HG03060 (cell line): Measurements from ENCODE around the gene PTPRG.
A peak's percentile ranks its signal among the peaks of the same experiment; 100 is the strongest.

Source experiments
- ATAC-seq: cut with Tn5 transposase; IDR thresholded peaks from one replicate; pipeline ENCODE4 v1.9.1; 2021; ENCODE audit warnings: low read depth, moderate number of reproducible peaks; ENCODE audit not compliant: unreplicated experiment

Gene PTPRG

DNA sequence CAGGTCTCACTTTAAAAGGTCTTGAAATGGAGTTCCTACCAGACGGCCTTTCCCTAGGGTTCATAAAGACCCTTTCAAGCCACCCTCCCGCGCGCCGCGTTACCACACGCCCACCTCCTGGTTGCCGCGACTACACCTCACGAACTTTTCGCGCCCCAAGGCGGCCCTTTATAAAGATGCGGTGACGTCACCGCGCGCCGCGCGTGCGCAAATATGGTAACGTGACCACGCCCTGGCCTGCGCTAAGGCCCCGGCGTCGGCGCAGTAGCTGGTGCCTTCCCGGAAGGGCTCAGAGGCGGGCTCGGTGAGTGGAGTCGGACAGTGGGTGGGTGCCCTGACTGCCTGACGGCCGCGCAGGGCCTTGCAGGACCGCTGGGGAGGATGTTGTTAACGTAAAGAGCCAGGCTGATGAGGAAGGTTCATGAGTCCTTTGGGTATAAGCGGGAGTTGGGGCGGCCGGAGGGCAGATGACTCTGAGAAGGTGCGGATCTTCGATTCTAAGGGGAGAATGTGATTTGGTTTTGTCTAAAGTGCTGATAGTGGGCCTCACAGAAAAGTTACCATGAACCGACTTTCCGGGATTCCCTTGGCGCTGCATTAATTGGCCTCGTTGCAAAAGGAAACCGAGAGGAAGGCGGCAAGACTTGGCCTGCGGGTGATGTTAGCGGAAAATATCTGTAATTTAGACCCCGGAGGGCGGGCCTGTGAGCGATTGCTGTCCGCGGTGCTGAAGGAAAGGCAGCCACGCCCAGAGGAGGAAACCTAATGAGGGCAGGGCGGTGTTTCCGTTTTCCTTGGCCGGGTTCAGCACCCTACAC, 757.6 kb downstream of the PTPRG start:
- peak; percentile 98 for ATAC-seq

DNA sequence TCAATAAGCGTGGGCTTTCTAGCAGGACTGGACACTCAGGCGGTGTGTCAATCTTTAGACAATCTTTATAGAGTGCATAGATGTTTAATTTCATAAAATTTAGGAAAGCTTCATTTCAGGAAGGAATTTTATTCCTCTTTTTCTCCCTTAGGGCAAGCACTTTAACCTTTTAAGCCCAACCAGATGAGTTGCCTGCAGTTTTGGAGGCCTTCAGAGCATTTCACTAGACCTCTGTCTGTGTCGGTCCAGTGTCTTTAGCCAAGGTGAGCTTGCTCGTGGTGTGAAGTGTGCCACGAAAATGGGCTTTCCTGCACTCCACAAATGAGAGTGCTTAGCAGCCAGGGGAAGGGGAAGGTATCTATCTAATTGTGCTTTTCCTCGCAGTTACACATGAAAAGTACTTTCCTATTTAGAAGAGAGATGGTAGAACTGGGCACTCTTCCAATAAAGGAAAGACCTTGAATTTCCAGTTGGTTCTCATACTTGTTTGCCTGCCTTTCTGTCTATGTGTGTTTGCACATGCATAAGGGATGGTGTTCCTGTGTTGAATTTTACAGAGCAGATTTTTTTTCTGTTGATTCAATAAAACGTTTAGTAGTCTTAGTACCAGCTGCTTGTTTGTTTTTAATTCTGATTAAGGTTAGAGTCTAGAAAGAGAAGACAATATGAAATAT, 758.3 kb downstream of the PTPRG start:
- ATAC-seq: no peak

DNA sequence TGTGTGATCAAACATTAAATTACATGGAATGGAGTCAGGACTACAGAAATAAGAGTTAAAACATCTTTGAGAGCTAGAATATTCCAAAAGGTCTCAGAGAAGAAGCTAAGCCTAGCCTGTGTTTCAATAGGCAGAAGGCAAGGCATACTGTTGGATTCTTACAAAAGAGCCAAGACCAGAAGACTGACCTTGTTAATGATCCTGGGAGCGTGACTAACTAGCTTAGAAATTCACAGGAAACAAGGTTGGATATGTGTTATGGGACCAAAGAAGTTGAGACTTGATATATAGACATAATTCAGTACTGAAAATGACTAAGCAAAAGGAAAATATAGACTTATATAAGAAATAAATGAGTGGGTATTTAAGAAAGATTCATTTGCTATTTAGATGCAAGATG, 761.9 kb downstream of the PTPRG start:
- ATAC-seq: no peak

DNA sequence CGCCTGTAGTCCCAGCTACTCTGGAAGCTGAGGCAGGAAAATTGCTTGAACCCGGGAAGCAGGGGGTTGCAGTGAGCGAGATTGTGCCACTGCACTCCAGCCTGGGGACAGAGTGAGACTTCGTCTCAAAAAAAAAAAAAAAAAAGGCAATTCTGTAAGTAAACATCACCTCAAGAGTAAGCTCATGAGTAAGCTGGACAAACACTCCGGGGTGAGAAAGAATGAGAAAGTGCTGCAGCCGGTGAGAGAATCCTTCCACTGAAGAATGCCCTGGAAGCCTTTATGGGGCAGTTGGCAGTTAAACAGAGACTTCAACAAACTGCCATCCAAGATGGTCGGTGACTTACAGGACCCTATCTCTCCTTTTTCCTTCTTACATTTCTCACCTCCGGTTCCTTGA, 764.5 kb downstream of the PTPRG start:
- no peak for ATAC-seq

DNA sequence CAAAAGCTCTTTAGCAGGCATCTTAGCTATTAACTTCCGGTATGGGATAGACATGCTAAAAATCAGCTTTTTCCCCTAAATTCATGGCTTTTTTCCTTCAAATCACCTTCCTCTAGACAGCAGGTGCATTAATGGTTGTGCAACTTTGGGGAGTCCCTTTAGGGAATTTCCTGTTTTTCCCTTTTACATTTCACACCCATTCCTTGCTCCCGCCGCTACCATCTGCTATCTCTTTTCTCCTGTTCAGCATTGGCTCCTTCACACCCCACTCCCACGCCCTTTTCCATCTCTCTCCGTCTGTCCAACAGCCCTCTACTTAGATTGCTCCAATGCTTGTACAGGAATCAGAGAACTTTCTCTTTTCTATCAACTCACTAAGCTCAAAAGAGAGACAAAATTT, 768.6 kb downstream of the PTPRG start:
- ATAC-seq: no peak

DNA sequence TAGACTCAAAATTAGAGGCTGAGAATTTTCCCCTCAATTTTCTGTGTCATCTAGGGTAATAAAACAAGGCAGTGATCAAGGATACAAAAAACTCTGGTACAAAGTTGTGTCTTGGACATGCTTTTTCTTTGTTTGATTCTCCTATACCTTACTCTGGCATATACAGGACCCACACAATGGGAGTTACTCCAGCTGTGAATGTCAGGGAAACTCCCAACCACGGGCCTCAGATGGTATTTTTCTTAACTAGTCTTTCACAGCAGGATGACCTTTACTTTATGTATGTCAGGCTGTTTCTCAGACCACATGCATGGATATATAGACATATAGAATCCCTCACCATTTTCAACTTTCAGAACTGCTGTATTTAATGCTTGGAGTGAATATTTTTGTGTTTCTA, 770.6 kb downstream of the PTPRG start:
- no peak for ATAC-seq

DNA sequence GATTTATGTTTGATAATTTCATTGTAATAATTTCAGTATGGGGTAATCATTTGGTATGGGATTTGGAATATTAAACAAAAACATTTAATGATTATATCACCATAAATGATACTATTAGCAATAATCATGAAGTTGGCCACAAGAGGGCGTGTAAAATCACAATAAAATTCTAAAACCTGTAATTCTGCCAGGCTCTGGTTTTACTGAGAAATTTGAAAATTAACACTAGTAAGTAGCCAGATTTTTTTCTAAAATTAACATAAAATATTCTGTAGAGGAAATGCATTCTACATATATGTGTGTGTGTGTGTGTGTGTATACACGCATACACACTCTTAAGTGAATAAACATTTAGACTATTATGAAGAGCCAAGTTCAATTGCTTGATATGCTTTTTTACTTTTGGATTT, 771.5 kb downstream of the PTPRG start:
- ATAC-seq: no peak

DNA sequence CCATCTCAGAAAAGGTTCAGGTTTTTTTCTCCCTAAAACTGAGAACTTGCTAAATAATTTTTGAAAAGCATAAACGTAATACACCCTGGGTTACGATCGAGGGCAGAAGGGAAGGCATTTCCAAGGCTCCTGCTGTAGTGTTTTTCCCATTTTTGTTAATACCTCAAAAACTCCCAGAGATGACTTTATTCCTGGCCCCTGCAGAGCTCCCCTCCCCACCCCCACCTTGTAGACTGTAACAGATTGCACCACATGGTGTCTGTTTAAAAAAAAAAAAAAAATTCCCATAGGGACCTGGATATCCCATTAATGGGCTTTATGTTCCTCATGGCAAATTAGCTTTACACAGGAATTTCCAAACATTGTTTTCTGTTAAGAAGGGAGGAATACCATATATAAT, 773.8 kb downstream of the PTPRG start:
- no peak for ATAC-seq

DNA sequence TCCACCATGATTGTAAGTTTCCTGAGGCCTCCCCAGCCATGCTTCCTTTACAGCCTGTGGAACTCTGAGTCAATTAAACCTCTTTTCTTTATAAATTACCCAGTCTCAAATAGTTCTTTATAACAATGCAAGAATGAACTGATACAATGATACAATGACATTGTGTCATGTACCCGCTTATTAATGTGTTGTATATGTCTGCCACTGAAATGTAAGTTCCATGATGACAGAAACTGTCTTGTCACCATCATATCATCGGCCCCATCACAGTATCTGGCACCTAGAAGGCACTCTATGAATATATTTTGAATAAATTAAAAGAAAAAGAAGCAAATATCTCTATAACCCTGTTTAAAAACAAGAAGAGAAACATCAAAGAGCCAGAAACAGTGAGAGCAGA, 782.4 kb downstream of the PTPRG start:
- ATAC-seq: no peak
